Stimulated activated CD4-positive, alpha-beta T cell treated with anti-CD3 and anti-CD28 coated beads, TNF-alpha, amount 100 ng/mL, for 4 hours (primary cell): ENCODE measurements around the gene CACNA1D.

ENCODE experiments used
- DNase-seq, 3 experiments: peaks; one replicate each; pipeline ENCODE4 v3.0.0-alpha.2; 2020; ENCODE audit warnings: low read depth in 3 of 3

Gene CACNA1D

GRCh38 chr3:53778153-53778552 is 283.7 kb downstream of the CACNA1D start:
- DNase-seq = no peak

GRCh38 chr3:53780171-53780570 is 285.8 kb downstream of the CACNA1D start:
- no peak for DNase-seq

DNA sequence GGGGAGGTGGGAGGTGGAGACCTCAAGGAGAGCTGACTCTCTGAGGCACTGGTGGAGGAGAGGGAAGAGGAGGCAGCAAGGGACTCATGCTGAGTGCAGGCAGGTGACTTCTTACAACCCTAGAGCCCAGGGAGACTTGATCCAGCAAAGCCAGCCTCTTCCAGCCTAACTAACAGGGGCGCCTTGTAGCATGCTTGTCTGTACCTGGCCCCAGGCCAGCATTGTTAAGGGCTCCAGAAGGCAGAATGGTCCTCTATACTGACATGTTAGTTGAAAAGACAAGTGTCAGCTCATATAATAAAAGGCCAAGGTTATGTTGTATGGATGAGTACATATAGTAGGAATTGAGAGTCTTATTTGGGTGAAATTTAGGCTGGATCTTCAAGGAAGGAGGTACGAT is 286.4 kb downstream of the CACNA1D start:
- no peak for DNase-seq

DNA sequence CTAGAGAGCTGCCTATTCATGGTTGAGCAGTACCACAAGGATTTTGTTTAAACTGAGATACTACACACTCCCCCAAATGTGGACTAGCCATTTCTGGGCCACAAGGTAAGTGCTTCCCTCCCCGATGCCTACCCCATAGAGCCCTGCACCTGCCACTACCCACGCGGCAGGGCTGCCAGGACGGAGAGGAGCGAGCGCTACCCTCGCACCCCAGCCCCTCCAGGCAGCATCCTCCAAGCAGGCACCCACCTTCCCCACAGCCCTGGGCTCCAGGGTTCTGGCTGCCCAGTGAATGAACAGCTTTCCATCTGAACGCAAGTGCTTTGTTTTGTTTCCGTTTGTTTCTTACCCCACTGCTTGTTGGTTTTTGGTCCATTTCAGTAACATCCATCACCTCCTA is 292.6 kb downstream of the CACNA1D start:
- DNase-seq = no peak

- DNase-seq = no peak
Observed at GRCh38 chr3:53788038-53788437, 293.6 kb downstream of the CACNA1D start.

GRCh38 chr3:53789459-53789858 is 295.0 kb downstream of the CACNA1D start:
- no peak for DNase-seq

DNA sequence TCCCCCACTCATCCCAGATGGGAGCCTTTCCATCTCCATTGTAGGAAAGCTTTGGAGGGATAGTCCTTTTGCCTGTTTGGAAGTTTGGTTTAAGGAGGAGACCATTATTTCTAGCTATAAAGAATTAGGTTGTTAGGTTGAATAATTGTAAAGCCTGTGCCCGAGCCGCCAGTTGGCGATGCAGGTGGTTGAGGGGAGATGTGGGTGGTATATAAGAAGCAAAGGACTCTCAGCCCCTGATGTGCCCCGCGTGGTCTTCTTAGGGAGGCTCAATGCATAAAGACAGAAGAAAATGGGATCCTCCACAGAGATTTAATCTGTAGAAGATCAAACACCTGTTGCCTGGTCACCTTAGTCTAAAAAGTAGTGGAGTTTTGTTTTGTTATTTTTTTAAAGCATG is 296.1 kb downstream of the CACNA1D start:
- DNase-seq = no peak

- no peak for DNase-seq
Observed at GRCh38 chr3:53791317-53791716, 296.9 kb downstream of the CACNA1D start.

DNA sequence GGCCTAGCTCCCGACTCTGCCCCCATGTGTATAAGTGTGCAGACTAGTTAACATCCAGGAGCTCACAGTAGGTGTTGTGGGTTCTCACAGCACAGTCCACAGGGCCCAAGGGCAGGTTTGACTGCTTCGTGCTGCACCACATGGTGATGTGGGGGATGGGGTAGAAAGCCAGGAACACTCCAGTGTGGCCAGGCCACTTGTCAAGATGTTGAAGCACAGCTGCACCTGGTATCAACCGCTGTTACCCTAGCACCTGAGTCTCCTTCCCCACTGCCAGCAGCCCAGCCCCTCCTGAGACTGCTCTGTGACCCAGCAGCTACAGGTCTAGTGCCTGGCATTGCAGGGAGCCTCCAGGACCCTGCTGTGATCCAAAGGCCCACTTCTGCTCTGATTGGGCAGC is 298.5 kb downstream of the CACNA1D start:
- no peak for DNase-seq

DNA sequence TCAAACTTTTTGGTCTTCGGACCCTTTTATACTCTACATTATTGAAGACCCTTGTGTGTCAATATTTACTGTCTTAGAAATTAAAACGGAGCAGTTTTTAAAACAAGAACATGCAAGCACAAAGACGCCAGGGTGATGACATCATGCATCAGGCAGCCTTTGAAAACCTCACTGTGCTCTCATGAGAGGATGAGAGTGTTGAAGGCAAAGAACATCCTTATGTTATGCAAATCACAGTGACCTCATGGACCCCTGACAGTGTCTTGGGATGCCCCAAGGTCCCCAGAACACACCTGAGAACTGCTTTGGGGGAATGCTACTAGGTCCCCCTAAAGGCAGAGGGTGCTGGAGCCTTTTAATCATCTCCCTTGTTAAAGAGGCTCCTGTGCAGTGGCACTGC is 300.2 kb downstream of the CACNA1D start:
- no peak for DNase-seq

GRCh38 chr3:53795176-53795575 is 300.8 kb downstream of the CACNA1D start:
- DNase-seq = no peak

DNA sequence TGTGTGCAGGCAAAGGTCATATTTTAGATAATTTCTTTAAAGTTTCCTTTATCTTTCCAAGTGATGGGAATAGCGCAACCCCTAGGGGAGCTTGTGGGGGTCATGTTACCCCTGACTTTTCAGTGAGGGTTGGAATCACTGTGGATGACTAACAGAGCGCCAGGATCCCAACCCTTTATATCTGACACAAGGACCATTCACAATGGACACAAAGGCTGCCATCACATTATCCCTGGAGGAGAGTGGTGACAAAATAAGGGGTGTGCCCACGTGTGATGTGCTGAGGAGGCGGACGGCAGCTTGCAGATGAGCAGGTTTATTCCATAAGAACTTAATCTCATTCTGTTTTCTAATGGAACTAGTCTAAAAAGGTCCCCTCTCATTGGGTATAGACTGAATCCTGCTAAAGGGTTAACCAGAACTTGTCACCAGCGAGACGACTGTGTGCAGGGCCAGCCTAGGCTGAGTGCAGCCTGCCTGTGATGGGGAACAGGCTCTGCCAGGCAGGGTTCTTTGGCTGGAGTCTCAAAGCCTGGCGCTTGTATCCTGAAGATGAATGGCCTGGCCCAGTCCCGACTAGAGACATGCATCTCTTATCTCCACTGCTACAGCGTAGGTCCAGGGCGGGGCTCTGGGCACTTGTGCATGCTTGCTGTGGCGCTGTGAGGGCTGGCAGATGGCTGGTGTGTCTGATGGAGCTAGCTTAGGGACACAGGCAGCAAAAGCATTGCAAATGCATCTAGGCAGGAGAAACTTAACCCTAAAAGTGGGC is 301.6 kb downstream of the CACNA1D start:
- no peak for DNase-seq

- DNase-seq = no peak
Observed at GRCh38 chr3:53798144-53798543, 303.7 kb downstream of the CACNA1D start.

GRCh38 chr3:53799338-53799865 is 305.0 kb downstream of the CACNA1D start:
- no peak for DNase-seq

DNA sequence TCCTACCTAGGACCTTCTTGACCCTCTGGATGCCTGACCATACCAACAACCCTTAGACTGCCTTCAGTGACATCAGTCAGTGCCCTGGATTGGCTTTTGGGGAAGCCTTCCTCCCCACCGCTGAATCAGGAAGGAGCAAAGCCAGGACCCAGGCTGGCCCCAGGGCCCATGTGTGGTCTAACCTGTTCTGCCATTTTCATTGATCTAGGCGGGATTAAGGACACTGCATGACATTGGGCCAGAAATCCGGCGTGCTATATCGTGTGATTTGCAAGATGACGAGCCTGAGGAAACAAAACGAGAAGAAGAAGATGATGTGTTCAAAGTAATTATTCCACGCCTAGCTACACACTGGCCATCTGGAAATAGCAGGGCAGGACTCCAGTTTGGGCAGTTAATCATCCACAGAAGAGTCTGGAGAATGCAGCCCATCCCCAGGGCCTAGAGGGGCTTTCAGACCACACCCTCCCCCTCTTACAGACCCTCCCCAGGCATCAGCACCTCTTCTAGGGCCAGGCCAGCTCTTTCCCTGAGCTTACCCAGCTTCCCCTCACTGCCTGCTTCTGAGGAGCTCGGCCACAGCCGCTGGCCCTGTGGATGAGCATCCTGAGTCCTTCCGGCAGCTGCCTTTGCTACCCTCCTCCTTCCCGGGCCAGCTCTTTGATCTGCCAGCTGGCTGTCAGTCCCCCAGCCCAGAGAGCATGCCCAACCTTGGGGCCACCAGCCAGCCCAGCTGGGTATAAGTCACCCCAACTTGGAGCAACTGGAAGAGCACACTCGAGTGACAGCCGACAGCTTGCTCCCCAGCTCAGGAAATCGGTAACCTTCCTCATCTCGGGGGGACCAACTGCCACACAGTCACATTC is 305.9 kb downstream of the CACNA1D start:
- no peak for DNase-seq

GRCh38 chr3:53801319-53801718 is 306.9 kb downstream of the CACNA1D start:
- no peak for DNase-seq

GRCh38 chr3:53802256-53802880 is 308.0 kb downstream of the CACNA1D start:
- DNase-seq = no peak

DNA sequence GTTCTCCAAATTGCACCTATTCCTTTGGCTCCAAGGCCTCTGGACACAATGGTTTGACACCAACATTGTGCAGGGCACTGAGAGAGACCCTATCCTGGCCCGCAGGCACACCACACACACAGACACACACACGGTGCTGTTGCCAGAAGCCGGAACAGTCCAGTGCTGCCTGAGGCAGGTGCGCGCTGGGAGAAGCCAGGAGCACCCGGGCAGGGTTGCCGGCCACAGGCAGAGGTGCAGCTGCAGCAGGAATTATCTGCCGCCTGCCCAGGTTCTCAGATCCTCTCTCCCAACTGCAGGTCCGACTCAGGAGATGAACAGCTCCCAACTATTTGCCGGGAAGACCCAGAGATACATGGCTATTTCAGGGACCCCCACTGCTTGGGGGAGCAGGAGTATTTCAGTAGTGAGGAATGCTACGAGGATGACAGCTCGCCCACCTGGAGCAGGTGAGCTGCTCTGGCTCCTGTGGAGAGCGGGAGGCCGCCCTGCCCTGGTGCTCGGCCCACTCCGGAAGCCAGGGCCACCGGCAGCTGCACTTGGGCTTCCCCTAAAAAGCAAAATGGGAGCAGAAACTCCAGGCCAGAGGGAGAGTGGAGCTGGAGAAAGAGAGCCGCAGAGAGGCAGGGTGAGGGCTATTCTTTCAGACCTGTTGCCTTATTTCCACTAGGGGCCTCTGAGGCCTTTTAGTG is 308.9 kb downstream of the CACNA1D start:
- DNase-seq = no peak

GRCh38 chr3:53803816-53804695 is 309.6 kb downstream of the CACNA1D start:
- no peak for DNase-seq

GRCh38 chr3:53804697-53805462 is 310.5 kb downstream of the CACNA1D start:
- DNase-seq = no peak
